ENCODE data around the gene OXNAD1. TPM values are rescaled to one million over a fixed set of nuclear protein-coding genes. Genes with fewer than 3 reads are reported as not detected.

The OXNAD1 gene
- total and polyA plus RNA-seq, 2 of the 13 experiments (the other 11 are each of a cell fraction or from before 2014, with no cell fraction given), result 9.9 to 18.8 TPM

- Histone ChIP-seq H3K9me3 (ENCODE audit: low read length) (no peaks in the 10 kb centered on the region), H3K4me3 (replicated peaks in 1 of 3; ENCODE audit: insufficient read depth in 1 of 3, low read depth in 2 of 3, low read length in 3 of 3) (no peak overlapping the region), H3K4me1 (ENCODE audit: insufficient read depth, low read length) (no peaks in the 10 kb centered on the region), H3K4me2 (ENCODE audit: low read depth, low read length) (no peak overlapping the region), H3K27me3 (ENCODE audit: control insufficient read depth in 1 of 2, insufficient read depth in 2 of 2, low read length in 2 of 2) (no peaks in the 10 kb centered on the region), H3K79me2 (ENCODE audit: insufficient read depth, low read length) (no peaks in the 10 kb centered on the region), H4K20me1 (ENCODE audit: insufficient read depth, low read length) (no peaks in the 10 kb centered on the region), H3K36me3 (replicated peaks in 1 of 2; ENCODE audit: control insufficient read depth in 1 of 2, insufficient read depth in 2 of 2, low read length in 2 of 2) (peaks cover 1 to 38% of the 10 kb centered on the region in 2 experiments; a peak in 4 of 5 replicates), H2AFZ (ENCODE audit: low read length) (no peak overlapping the region), H3K27ac (ENCODE audit: extremely low read length, insufficient read depth, low read length) (no peak overlapping the region), H3K9ac (ENCODE audit: insufficient read depth, low read depth, low read length) (no peak overlapping the region)
- FAIRE-seq, result no peak
- no TSS peak for BruUV-seq (replicated peaks)
- no peak for DNase-seq (ENCODE audit: low spot score)
- 98% methylated on average over 2 of the region's 2 CpGs for WGBS (ENCODE audit: low lambda C conversion rate)
- CTCF ChIA-PET (ENCODE audit: low intra/inter-chr PET ratio, low total read pairs), result no interaction called here
- POLR2A ChIA-PET, result no interaction called here
- no peak for ATAC-seq
- intact Hi-C loops (cut with micrococcal nuclease; ENCODE audit: unreplicated experiment), result no loop called here
- in situ Hi-C loops (cut with HindIII; ENCODE audit: extremely low pct_ligation_motif_present, low pct_unique_long_range_greater_than_20kb), result no loop called here
- TF ChIP-seq ZNF34 (CRISPR knock-in tag; IDR thresholded peaks at IDR 0.05; ENCODE audit: borderline replicate concordance) (no peak), TRIM22 (IDR thresholded peaks at IDR 0.05) (no peak), ZZZ3 (CRISPR knock-in tag; IDR thresholded peaks at IDR 0.05; ENCODE audit: borderline replicate concordance) (no peak), ZBTB7B (CRISPR knock-in tag; IDR thresholded peaks at IDR 0.05) (no peak), AGO1 (IDR thresholded peaks at IDR 0.05; ENCODE audit: low read depth, low read length, poor library complexity, severe bottlenecking) (no peak), MXD1 (CRISPR knock-in tag; IDR thresholded peaks at IDR 0.05) (no peak), ZNF792 (CRISPR knock-in tag; IDR thresholded peaks at IDR 0.05) (no peak)
These were observed 15.7 kb downstream of the OXNAD1 start for GRCh38 chr3:16280671-16281070.

GRCh38 chr3:16284633-16285032 is 19.6 kb downstream of the OXNAD1 start:
- no peaks in the 10 kb centered on the region for H3K79me2 ChIP-seq (ENCODE audit: insufficient read depth, low read length)
- POLR2A ChIA-PET, result no interaction called here
- no peak for DNase-seq (ENCODE audit: low spot score)
- H3K36me3 ChIP-seq (replicated peaks in 1 of 2; ENCODE audit: control insufficient read depth in 1 of 2, insufficient read depth in 2 of 2, low read length in 2 of 2), result peaks cover 3 to 42% of the 10 kb centered on the region in 2 experiments; a peak in 4 of 5 replicates
- H3K9ac ChIP-seq (ENCODE audit: insufficient read depth, low read depth, low read length), result no peak overlapping the region
- H3K27ac ChIP-seq (ENCODE audit: extremely low read length, insufficient read depth, low read length), result no peak overlapping the region
- no peak overlapping the region for H3K4me3 ChIP-seq (replicated peaks in 1 of 3; ENCODE audit: insufficient read depth in 1 of 3, low read depth in 2 of 3, low read length in 3 of 3)
- no peak overlapping the region for H3K4me2 ChIP-seq (ENCODE audit: low read depth, low read length)
- no peak for FAIRE-seq
- no TSS peak for BruUV-seq (replicated peaks)
- H2AFZ ChIP-seq (ENCODE audit: low read length), result no peak overlapping the region
- intact Hi-C loops (cut with micrococcal nuclease; ENCODE audit: unreplicated experiment) (no loop called here), in situ Hi-C loops (cut with HindIII; ENCODE audit: extremely low pct_ligation_motif_present, low pct_unique_long_range_greater_than_20kb) (no loop called here)
- H3K27me3 ChIP-seq (ENCODE audit: control insufficient read depth in 1 of 2, insufficient read depth in 2 of 2, low read length in 2 of 2), result no peaks in the 10 kb centered on the region
- 100% methylated on average over 1 of the region's 1 CpG for WGBS (ENCODE audit: low lambda C conversion rate)
- H3K4me1 ChIP-seq (ENCODE audit: insufficient read depth, low read length), result no peaks in the 10 kb centered on the region
- no peak for ATAC-seq
- no peaks in the 10 kb centered on the region for H4K20me1 ChIP-seq (ENCODE audit: insufficient read depth, low read length)
- CTCF ChIA-PET (ENCODE audit: low intra/inter-chr PET ratio, low total read pairs), result no interaction called here
- no peaks in the 10 kb centered on the region for H3K9me3 ChIP-seq (ENCODE audit: low read length)
- TF ChIP-seq NFATC3 (CRISPR knock-in tag; IDR thresholded peaks at IDR 0.05) (no peak), AKAP8 (CRISPR knock-in tag; IDR thresholded peaks at IDR 0.05) (no peak), YEATS4 (CRISPR knock-in tag; IDR thresholded peaks at IDR 0.05; ENCODE audit: borderline replicate concordance) (no peak), ZNF530 (CRISPR knock-in tag; IDR thresholded peaks at IDR 0.05; ENCODE audit: low read depth) (no peak), AHR (CRISPR knock-in tag; IDR thresholded peaks at IDR 0.05) (no peak), NR2F1 (CRISPR knock-in tag; IDR thresholded peaks at IDR 0.05) (no peak), TBL1XR1 (IDR thresholded peaks at IDR 0.05; ENCODE audit: borderline replicate concordance, low read length, partially characterized antibody) (no peak), FOXA1 (IDR thresholded peaks at IDR 0.05) (no peak), FOXA1 (CRISPR knock-in tag; IDR thresholded peaks at IDR 0.05) (no peak)
- TF ChIP-seq, protein P1, sequence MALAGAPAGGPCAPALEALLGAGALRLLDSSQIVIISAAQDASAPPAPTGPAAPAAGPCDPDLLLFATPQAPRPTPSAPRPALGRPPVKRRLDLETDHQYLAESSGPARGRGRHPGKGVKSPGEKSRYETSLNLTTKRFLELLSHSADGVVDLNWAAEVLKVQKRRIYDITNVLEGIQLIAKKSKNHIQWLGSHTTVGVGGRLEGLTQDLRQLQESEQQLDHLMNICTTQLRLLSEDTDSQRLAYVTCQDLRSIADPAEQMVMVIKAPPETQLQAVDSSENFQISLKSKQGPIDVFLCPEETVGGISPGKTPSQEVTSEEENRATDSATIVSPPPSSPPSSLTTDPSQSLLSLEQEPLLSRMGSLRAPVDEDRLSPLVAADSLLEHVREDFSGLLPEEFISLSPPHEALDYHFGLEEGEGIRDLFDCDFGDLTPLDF (CRISPR knock-in tag; IDR thresholded peaks at IDR 0.05), result no peak

Data from HepG2 (cell line).